Fibroblast of pulmonary artery (primary cell): ENCODE data around the gene ZNF410.
"Not testable (repeated sequence)": the region's sequence is repeated elsewhere in the genome, so short reads cannot be mapped to it uniquely, and the experiment has no call there.

ENCODE experiments used
- DNase-seq: peaks from one replicate; pipeline ENCODE4 v3.0.0-alpha.2; 2010; ENCODE audit warnings: low read depth
- H3K4me3 ChIP-seq: replicated peaks from 2 replicates; pipeline ENCODE4 v1.5.1; 2011; ENCODE audit warnings: low read depth, mild to moderate bottlenecking, control low read depth, low read length, moderate library complexity
- TF ChIP-seq, protein P1 (sequence below): IDR thresholded peaks from 2 replicates; pipeline ENCODE4 v1.5.1; 2011; ENCODE audit warnings: mild to moderate bottlenecking, control low read depth, low read length, inconsistent platforms; ENCODE audit errors: missing control alignments

The ZNF410 gene

DNA sequence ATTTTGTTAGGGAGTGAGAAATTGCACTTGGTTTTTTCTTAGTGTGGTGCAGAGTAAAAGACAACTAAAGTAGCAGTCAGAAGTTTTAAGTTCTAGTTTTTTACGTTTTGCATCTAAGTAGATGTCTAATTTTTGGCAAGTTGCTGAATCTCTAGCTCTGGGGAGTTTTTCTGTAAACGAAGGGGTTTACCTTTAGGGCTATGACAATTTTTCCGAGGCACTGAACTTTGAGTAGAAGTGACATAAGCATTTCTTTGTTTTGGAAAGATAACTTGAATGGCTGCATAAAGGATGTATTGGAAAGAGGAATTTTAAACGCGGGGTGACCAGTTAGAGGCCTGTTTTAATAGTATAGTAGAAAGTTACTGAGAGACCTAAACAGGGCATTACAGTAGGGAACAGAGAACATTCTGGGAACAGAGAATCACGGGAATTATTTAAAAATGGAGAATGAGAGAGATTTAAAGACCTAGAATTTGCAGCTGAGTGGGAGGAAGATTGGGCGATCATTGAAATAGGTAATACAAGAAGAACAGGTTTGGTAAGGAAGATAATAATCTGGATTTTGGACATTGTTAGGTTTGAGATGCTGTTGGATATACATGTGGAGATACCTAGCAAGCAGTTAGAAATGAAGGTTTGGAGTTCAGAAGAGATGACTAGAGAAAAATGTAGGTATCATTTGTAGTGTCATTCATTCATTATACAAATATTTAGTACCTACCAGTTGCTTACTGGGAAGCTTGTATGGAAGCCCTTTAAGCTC lies 1.2 kb downstream of the ZNF410 start:
- TF ChIP-seq, protein P1, sequence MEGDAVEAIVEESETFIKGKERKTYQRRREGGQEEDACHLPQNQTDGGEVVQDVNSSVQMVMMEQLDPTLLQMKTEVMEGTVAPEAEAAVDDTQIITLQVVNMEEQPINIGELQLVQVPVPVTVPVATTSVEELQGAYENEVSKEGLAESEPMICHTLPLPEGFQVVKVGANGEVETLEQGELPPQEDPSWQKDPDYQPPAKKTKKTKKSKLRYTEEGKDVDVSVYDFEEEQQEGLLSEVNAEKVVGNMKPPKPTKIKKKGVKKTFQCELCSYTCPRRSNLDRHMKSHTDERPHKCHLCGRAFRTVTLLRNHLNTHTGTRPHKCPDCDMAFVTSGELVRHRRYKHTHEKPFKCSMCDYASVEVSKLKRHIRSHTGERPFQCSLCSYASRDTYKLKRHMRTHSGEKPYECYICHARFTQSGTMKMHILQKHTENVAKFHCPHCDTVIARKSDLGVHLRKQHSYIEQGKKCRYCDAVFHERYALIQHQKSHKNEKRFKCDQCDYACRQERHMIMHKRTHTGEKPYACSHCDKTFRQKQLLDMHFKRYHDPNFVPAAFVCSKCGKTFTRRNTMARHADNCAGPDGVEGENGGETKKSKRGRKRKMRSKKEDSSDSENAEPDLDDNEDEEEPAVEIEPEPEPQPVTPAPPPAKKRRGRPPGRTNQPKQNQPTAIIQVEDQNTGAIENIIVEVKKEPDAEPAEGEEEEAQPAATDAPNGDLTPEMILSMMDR = no peak
- no peak for DNase-seq
- H3K4me3 ChIP-seq = peak overlapping the region; percentile 89

DNA sequence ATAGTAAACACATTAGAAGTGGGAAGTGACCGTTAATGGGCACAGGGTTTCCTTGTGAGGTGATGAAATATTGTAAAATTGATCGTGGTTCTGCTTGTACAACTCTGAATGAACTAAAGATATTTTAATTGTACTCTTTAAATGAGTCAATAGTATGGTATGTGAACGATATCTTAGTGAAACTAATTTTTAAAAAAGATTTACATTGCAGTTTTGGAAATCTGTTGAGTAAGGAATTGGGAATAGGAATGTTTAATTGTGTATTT lies 1.7 kb downstream of the ZNF410 start:
- DNase-seq = peak; percentile 20
- TF ChIP-seq, protein P1 = no peak
- peak overlapping the region; percentile 89 for H3K4me3 ChIP-seq

DNA sequence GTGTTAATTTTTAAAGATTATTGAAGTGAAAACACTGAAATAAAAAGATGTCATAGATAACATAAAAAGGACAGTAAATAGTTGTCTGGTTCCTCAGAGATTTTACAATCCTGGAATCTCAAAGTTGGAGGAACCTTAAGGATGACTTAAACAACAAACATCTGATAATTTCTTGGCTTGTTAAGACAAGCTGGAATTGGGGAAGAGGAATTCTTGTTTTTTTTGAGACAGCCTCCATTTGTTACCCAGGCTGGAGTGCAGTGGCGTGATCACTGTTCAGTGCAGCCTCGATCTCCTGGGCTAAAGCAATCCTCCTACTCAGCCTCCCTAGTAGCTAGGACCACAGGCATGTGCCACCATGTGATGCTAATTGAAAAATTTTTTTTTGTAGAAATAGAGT lies 2.3 kb downstream of the ZNF410 start:
- no peak for DNase-seq
- peak overlapping the region; percentile 89 for H3K4me3 ChIP-seq
- TF ChIP-seq, protein P1 = no peak

DNA sequence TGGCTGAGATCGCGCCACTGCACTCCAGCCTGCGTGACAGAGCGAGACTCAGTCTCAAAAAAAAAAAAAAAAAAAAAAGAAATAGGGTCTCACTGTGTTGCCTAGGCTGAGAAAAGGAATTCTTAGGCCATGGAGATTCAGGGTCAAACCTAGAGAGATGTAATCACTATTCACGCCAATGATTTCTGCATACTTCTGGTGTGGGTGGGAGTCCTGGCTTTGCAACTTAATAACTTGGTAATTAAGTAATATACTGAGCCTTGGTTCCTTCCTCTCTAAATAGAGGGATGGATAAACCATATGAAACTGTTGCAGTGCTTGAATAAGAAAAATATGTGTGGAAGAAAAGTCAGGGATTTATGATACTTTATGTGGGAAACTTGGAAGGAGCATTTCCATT lies 2.7 kb downstream of the ZNF410 start:
- DNase-seq = no peak
- H3K4me3 ChIP-seq = no peak overlapping the region
- TF ChIP-seq, protein P1 = no peak

DNA sequence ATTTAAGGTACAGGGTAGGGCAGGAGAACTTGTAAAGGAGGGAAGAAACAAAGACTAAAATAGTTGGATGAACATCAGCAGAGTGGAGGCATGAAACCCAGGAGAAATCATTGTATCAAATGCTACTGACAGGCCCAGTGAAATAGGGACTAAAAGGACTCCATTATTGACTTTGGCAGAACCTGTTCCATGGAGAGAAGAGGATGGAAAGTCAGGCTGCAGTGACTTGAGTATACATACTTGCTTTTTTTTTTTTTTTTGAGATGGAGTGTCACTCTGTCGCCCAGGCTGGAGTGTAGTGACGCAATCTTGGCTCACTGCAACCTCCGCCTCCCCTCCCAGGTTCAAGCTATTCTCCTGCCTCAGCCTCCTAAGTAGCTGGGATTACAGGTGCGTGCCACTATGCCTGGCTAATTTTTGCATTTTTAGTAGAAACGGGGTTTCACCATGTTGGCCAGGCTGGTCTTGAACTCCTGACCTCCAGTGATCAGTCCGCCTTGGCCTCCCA lies 7.6 kb downstream of the ZNF410 start:
- not testable (repeated sequence) for H3K4me3 ChIP-seq, DNase-seq

- no peak overlapping the region for H3K4me3 ChIP-seq
- TF ChIP-seq, protein P1 = no peak
- DNase-seq = no peak
These were observed 9.3 kb downstream of the ZNF410 start for GRCh38 chr14:73895939-73896338.

DNA sequence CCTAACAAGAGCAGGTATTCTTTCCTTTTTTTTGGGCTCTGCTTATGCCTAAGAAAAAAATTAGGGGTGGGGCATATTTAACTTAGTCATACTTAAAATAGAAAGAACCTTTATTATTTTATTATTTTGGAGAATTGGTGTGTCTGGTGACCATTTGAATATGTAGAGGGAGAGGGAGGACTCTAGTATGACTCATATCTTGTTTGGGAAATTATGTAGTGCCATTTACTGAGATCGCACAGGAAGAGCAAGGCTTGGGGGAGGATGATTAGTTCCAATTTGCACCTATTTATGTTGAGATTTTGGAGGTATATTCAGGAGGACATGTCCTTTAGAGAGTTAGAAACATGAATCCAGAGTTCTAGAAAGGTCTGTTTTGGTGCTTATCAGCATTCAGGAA lies 9.9 kb downstream of the ZNF410 start:
- TF ChIP-seq, protein P1 = no peak
- H3K4me3 ChIP-seq = no peak overlapping the region
- DNase-seq = peak; percentile 57
